Measurements from ENCODE around the gene SRBD1. TPM values are rescaled to one million over a fixed set of nuclear protein-coding genes. Genes with fewer than 3 reads are reported as not detected.

The SRBD1 gene
- total RNA-seq, 2 donors from 2014 or later: 5.3 to 9.6 TPM

- no peak for TF ChIP-seq CTCF (IDR thresholded peaks at IDR 0.05)
- H3K9me3 ChIP-seq: no peaks in the 10 kb centered on the region
- no peaks in the 10 kb centered on the region for H3K27me3 ChIP-seq
- H3K27ac ChIP-seq: no peak overlapping the region
- DNase-seq (ENCODE audit: low spot score): peak; percentile 49
- H3K4me3 ChIP-seq: no peak overlapping the region
- H3K36me3 ChIP-seq: no peaks in the 10 kb centered on the region
- no peaks in the 10 kb centered on the region for H3K4me1 ChIP-seq
Measured at GRCh38 chr2:45343251-45344017, 267.6 kb downstream of the SRBD1 start.

- no peaks in the 10 kb centered on the region for H3K36me3 ChIP-seq
- H3K27me3 ChIP-seq: no peaks in the 10 kb centered on the region
- no peaks in the 10 kb centered on the region for H3K4me1 ChIP-seq
- H3K9me3 ChIP-seq: no peaks in the 10 kb centered on the region
- no peak for TF ChIP-seq CTCF (IDR thresholded peaks at IDR 0.05)
- no peak overlapping the region for H3K4me3 ChIP-seq
- peak; percentile 16 for DNase-seq (ENCODE audit: low spot score)
- no peak overlapping the region for H3K27ac ChIP-seq
Measured at GRCh38 chr2:45340318-45340717, 270.7 kb downstream of the SRBD1 start.

GRCh38 chr2:45339253-45339652, 271.8 kb downstream of the SRBD1 start:
- Histone ChIP-seq H3K4me1 (no peaks in the 10 kb centered on the region), H3K9me3 (no peaks in the 10 kb centered on the region), H3K27ac (no peak overlapping the region), H3K36me3 (no peaks in the 10 kb centered on the region), H3K27me3 (no peaks in the 10 kb centered on the region), H3K4me3 (no peak overlapping the region)
- no peak for TF ChIP-seq CTCF (IDR thresholded peaks at IDR 0.05)
- peak; percentile 26 for DNase-seq (ENCODE audit: low spot score)

Other genes with a start within 250 kb of the SRBD1 start
- gene PRKCE, start 40.4 kb upstream of the SRBD1 start, total RNA-seq: 10 to 100 TPM in 1 of 2 donors, 1 to 10 TPM in 1; 7.2 to 11.8 TPM

All from right atrium auricular region (tissue), 2 donors.